HG03025 (cell line): Measurements from ENCODE around the gene TAF6L.
A peak's percentile ranks its signal among the peaks of the same experiment; 100 is the strongest.
"Not testable (repeated sequence)": the region's sequence is repeated elsewhere in the genome, so short reads cannot be mapped to it uniquely, and the experiment has no call there.

ENCODE experiments used
- ATAC-seq: cut with Tn5 transposase; IDR thresholded peaks from one replicate; pipeline ENCODE4 v1.9.1; 2021; ENCODE audit warnings: mild to moderate bottlenecking, moderate library complexity; ENCODE audit not compliant: unreplicated experiment, low FRiP score

TAF6L gene

DNA sequence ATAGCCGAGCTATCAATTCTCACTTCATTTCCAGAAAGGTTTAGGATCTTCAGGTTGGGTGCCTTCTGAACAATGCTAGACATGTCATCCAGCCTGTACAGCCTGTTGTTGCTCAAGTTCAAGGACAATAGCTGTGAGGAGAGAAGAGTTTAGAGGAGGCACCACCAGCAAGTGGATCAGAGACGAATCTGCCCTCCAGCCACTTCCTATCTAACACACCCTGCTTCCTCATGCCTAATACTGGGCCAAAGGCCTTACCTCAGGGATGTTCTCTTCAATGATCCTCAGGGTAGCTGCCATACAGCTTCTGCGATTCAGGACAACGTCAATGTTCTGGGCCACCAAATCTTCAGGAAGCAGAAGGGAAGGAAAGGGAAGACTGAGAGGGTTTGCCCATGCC lies 29.9 kb downstream of the TAF6L start:
- no peak for ATAC-seq

DNA sequence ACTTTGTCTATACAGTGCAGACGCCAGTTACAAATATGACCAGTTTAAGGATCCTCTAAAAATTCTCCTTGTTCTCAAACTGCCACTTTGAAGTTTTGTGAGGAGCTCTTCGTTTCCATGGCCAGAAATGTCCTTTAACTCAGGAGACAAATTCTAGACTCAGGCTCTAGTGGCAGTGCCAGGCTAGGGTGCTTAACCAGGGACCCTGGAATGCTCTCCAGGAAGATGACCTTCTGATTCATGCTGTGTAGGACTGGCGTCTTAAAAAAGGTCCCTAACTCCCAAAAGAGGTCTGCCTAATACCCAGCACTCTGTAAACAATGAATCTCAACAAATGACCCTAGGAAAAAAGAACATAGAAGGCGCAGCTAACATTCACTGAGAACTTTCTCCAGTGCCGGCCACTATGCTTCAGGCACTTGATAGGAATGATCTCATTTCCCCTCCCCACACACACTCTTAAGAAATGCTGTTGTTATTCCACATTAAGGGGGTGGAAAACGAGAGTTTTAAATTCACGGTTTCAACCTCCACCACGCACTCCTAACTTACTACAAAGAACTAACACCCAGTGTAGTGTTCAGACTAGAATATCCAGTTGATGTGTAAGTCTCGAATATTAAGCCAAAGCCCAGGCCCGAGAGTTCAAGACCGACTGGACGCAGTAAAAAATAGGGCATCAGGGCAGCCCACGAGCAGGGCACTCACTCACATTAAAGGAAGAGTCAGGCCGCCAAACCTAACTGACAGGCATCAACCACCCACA lies 33.3 kb downstream of the TAF6L start:
- peak; percentile 22 for ATAC-seq

DNA sequence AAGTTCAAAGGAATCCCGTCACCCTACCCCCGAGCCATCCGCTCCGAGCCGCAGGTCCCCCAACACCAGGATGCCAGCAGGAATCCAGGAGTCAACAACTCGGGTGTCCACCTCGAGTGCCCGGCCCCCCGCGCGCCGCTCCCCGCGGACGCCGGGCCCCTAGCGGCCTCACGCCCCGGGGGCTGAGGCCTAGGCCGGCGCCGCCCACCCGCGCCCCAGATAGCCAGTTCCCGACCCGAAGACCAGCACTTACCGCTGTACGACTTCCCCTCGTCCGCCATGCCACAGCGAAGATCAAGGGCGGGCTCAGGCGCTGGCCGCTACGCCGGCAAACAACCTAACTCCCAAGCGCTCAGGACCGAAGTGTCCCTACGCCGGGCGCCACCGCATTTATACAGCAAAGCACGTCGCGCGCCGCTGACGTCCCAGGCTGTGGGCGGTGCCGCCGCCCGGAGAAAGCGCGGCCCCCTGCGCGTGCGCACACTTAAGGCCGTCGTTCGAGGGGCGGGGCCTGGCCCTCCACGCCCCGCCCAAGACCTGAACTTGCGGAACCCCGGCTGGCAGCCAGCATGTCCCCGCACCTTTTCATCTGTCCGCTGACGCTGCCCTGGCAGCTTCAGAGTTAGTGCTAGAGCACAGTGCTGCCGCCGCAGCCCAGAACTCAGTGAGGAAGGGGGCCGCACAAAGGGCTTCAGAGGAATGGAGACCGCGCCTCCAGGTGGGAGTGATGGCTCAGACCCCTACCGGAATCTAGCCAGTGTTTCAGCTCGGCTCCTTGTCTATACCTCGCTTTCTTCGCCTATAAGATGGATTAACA lies 34.1 kb downstream of the TAF6L start, which contains the start of gene NXF1:
Gene NXF1 (minus strand): TSS at position 365 of the 817 bp plus-strand sequence. CDS start 84 bp downstream, at position 281.
- peak; percentile 70 for ATAC-seq

DNA sequence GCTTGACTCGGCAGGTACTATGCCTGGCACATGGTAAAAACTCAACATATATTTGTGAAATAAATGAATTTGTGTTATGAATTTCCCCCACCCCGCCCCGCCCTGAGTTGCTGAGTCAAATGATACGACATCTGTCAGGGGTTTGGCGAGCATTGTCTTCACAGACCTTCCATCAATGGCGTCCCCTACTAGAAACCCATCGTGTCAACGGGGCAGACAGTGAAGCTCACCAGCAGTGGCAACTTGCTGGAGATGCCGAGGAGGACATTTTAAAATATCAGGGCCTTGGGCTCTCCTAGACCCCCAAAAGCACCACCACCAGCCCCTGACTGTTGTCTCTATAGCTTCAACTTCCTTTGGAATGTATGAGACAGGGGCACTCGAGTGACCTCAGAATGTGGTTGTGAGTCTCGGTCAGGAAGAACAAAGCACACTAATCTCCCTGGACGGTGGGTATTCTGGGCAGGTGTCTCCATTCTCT lies 34.8 kb downstream of the TAF6L start:
- no peak for ATAC-seq

DNA sequence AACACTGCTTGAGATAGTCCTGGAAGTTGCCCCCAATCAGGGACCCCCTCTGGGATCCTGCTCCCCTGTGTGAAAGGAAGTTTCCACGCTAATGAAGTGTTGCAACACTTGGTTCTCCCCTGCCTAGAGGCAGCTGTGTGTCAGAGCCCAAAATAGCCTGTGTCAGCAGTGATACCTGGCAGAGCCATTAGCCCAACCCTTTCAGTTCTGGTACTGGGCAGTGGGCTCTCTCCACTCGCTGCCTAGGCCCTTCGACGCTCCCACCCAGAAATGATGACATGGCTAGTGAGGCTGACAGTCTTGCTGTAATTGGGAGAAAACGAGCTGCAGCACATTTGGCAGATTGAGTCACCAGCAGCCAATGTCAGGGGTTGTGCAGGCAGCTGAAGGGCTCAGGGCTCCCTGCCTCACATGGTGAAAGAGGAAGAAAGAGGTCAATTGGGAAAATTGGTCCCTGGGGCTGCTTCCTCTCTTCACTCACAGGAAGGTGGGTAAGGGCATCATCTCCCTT lies 35.5 kb downstream of the TAF6L start:
- no peak for ATAC-seq

DNA sequence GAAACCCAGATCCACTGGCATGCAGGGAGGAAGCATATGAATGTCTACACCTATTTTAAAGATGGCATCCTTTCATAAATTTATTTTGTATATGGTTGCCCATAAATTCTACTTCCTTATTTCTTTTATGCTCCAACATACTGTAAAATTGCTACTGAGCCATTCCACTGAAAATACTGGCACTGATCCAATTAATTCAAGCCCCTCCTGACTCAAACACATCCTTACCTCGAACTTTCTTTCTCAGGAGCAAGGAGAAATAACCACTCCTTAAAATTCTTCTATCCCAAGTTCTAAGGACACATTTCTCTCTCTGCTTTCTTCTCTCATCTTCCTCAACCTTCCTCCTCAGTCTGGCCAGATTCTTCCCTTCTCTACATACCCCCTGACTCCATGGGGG lies 39.6 kb downstream of the TAF6L start:
- ATAC-seq = no peak

DNA sequence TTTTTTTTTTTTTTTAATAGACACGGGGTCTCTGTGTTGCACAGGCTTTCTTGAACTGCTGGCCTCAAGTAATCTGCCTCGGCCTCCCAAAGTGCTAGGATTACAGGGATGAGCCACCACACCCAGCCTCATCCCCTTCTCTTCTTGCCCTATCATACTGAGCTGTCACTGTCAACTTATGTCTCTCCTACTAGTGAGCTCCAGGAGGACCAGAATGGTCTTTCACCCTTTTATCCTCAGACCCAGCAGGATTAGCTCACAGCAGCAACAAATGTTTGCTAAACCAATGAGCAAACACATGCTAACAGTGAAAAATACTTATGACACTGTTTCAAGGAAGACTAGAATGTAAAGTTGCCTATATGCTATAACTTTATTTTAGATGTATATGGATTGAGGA lies 40.5 kb downstream of the TAF6L start:
- ATAC-seq = no peak

DNA sequence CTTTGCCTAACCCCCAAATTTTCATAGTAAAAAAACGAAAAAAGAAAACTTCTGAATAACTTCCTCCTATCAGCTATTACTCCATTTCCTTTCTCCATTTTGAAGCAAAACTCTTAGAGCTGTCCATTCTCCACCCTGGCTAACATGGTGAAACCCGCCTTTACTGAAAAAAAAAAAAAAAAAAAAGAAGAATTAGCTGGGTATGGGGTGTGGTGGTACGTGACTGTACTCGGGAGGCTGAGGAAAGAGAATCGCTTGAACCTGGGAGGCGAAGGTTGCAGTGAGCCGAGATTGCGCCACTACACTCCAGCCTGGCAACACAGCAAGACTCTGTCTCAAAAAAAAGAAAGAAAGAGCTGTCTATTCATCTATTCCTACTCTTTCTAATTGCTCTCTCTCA lies 45.4 kb downstream of the TAF6L start:
- no peak for ATAC-seq

DNA sequence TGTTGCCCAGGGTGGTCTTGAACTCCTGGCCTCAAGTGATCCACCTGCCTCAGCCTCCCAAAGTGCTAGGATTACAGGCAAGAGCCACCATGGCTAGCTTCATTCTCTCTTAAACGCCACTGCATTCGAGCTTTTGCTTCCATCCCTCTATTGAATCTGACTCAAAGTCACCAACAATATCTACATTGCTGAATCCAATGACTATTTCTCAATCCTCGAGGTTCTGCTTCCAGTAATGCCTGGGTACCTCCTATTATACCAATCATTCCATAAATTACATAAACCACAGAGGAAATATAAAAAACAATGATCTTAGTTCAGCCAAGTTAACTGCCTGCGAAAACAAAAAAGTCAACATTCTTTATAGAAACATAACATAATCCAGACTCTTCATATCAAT lies 45.9 kb downstream of the TAF6L start:
- no peak for ATAC-seq

DNA sequence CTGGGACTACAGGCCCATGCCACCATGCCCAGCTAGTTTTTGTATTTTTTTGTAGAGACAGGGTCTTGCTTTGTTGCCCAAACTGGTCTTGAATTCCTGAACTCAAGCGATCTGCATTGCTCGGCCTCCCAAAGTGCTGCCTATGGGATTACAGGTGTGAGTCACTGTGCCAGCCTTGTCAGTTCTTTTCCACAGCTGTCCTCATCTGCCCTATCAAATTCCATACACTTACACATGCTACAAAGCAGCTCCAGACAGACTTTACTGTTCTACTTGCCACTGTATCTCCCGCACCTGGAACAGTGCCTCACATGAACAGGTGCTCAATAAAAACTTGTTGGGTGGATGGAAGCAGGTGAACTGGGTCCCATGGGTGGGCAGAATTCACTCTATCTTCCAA lies 52.5 kb downstream of the TAF6L start:
- no peak for ATAC-seq

DNA sequence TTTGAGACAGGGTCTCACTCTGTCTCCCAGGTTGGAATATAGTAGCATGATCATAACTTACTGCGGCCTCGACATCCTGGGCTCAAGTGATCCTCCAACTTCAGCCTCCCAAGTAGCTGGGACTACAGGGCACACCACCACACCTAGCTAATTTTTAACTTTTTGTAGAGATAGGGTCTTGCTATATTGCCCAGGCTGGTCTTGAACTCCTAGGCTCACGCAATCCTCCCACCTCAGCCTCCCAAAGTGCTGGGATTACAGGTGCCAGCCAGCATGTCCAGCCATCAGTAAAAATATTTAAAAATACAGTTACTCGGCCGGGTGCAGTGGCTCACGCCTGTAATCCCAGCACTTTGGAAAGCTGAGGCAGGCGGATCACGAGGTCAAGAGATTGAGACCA lies 56.9 kb downstream of the TAF6L start:
- ATAC-seq = not testable (repeated sequence)

DNA sequence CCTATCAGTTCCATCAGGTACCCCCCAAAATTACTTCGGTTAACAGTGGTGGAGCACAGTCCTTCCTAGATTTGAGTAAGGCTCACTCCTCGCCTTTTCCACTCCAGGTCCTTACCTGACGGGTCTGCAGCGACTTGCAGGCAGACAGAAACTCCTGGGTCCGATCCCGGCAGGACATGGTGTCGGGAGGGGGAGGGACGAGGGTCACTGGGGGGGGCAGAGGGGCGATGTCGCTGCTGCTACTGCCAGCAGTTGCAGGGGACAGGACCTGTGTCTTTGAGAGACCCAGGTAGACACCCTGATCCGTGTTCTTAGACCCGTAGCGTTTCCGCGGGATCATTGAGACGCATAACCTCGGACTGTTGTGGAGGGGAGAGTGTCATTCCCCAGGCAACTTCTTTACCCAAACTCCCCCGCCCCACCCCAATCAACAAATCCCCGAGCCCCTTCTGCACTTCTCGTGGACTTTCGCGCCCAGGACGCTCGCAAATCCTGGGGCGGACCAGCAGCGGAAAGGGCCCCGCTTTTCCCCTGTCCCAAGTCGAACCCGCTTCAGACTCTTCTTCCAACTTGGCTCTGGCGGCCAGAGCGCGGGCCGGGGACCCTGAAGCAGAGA lies 59.8 kb downstream of the TAF6L start:
- no peak for ATAC-seq

DNA sequence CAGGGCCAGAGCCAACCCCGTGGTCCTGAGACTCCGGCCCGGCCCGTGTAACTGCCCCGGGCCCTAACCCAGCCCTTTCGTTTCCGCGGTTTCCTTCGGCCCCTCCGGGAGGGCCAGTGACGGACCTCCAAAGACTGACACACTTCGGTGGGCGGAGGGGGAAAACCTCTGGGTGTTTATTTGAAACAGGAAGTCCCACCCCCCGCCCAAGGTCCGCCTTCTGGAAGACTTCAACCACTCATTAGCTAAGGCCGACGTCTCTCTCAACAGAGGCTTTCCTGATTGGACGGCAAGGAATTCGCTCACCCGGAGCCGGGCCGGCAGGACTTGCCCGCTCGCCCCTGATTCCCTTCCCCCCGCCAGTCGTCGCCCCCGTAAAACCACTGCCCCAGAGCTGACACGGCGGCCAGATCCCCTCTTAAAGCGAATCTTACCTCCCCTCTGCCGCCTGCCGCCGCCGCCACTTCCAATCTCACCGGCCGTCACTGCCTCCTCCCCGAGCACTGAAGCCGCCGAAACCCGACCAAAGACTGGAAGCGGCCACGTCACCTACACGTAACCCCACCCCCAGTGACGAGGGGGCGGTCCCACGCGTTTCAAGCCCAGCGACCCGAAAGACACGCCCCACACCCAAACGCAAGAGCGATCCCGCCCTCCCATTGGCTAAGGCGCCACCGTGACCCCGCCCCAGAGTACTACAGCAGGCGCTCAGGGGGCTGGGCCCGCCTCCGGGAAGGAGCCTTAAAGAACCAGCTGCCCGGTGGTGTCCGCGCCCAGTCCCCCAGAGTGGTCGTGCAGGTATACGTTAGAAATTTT lies 60.5 kb downstream of the TAF6L start, which contains the start of gene STX5:
Gene STX5 (minus strand): TSS at position 532 of the 816 bp plus-strand sequence. CDS start 808 bp downstream, outside the sequence.
- peak; percentile 71 for ATAC-seq

DNA sequence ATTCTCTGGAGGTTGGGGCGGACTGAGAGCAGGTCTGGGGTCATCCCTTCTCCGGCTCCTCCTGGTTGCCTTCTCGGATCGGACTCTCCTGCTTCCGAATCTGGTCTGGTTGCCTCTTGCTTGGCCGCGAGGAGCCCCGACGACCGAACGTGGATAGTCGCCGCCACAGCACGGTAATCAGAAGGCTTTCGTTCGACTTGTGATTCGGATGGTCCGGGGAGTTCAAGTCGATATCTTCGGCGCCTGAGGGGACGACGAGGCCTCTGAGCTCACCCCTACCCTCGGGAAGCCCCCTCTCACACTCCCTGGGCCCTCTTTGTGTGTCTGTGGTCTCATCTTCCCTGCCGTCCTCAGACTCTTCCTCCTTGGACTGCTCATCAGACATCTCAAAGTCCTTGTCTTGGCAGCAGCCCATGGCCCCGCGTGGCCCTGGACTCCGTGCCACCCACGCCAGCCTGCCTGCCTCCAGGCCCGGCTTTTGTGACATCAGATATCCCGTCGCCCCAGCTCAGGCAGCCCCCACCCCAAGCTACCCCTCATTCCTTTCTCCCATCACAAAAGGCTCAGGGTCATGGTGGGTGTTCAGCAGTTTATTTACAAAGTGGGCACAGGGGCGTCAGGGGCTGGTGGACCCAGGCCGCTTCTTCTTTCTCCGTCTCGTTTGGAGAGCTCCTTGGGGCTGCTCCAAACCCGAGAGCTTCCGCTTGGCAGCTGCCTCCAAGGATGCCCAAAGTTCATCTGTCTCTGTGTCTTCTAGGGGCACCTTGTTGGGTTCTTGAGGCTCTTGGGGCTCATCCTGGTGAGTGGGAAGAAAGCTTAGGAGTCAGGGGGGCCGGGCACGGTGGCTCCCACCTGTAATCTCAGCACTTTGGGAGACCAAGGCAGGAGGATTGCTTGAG lies 61.4 kb downstream of the TAF6L start, which contains the start of gene TEX54:
Gene TEX54 (minus strand): TSS at position 506 of the 899 bp plus-strand sequence.
- peak; percentile 9 for ATAC-seq

DNA sequence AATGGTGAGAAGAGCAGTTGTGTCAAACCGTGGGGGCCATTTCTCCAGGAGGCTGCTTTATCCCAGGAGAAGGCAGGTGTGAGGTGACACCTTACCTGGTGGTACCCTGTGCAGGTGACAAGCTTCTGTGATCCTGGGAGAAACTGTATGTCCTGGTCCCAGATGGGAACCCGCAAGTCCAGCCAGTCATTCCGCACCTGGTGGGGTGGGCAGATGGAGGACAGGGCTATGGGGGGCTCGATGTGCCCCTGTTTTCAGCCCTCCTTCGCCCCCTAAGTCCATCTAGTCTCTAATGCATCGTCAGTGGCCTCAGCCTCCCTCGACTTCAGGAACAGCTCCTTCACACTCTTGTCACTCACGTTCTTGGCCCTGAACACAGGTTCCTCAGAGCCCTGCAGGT lies 64.1 kb downstream of the TAF6L start:
- no peak for ATAC-seq
